Activated CD4-positive, alpha-beta memory T cell treated with anti-CD3 and anti-CD28 coated beads for 36 hours (primary cell): ENCODE data around the gene NCOA5. TPM values are rescaled to one million over a fixed set of nuclear protein-coding genes. Genes with fewer than 3 reads are reported as not detected.
A peak's percentile ranks its signal among the peaks of the same experiment; 100 is the strongest.

ENCODE experiments used
- CTCF ChIA-PET: fragments of 350-600 bp; sonication (Branson Sonifier 250); formaldehyde crosslinking; loops from one replicate; lab custom pipeline; 2021; ENCODE audit warnings: antibody characterized with exemption, inconsistent platforms; lab: Charles Lee
- POLR2A ChIA-PET: fragments of 350-600 bp; sonication (Branson Sonifier 250); formaldehyde crosslinking; loops from one replicate; lab custom pipeline; 2021; ENCODE audit warnings: antibody characterized with exemption; lab: Charles Lee
- DNase-seq: peaks from one replicate; pipeline ENCODE4 v3.0.0-alpha.2; 2020
- H3K27ac Mint-ChIP-seq: one replicate; pipeline ENCODE4 v1.8.0; 2021; ENCODE audit warnings: mixed read lengths
- H3K27me3 Mint-ChIP-seq: one replicate; pipeline ENCODE4 v1.8.0; 2021; ENCODE audit warnings: mixed read lengths
- H3K36me3 Mint-ChIP-seq: one replicate; pipeline ENCODE4 v1.8.0; 2021; ENCODE audit warnings: mixed read lengths
- H3K4me1 Mint-ChIP-seq: one replicate; pipeline ENCODE4 v1.8.0; 2021; ENCODE audit warnings: low read depth, mixed read lengths
- H3K4me3 Mint-ChIP-seq: one replicate; pipeline ENCODE4 v1.8.0; 2021; ENCODE audit warnings: mild to moderate bottlenecking, mixed read lengths
- H3K9me3 Mint-ChIP-seq: one replicate; pipeline ENCODE4 v1.8.0; 2021; ENCODE audit warnings: mixed read lengths
- intact Hi-C: fragments of 100-400 bp; cut with micrococcal nuclease; formaldehyde crosslinking; loops from one replicate; pipeline ENCODE4 v1.15.1; 2023
- total RNA-seq, 2 experiments: library from RNA; stranded (reverse); gene quantifications; one replicate each; pipeline ENCODE4 v1.2.3, GENCODE V29; 2021

Gene NCOA5
- total RNA-seq, 2 experiments from 2014 or later: 13.1 to 13.7 TPM

- Mint-ChIP-seq H3K36me3 (no peaks in the 10 kb centered on the region), H3K4me1 (no peaks in the 10 kb centered on the region)
- intact Hi-C loops: no loop called here
These were observed 43.0 kb downstream of the NCOA5 start for GRCh38 chr20:46046588-46047310.

GRCh38 chr20:46044896-46045295, 44.9 kb downstream of the NCOA5 start:
- no peak for DNase-seq
- no peaks in the 10 kb centered on the region for H3K36me3 Mint-ChIP-seq
- POLR2A ChIA-PET: no interaction called here
- H3K4me3 Mint-ChIP-seq: no peak overlapping the region
- intact Hi-C loops: no loop called here
- H3K27me3 Mint-ChIP-seq: peaks cover 37% of the 10 kb centered on the region
- CTCF ChIA-PET: no interaction called here
- no peaks in the 10 kb centered on the region for H3K4me1 Mint-ChIP-seq
- H3K9me3 Mint-ChIP-seq: no peaks in the 10 kb centered on the region
- no peak overlapping the region for H3K27ac Mint-ChIP-seq

More at GRCh38 chr20:46046588-46047310, 43.0 kb downstream of the NCOA5 start:
- Mint-ChIP-seq H3K27ac (no peak overlapping the region), H3K4me3 (no peak overlapping the region), H3K27me3 (peaks cover 27% of the 10 kb centered on the region), H3K9me3 (no peaks in the 10 kb centered on the region)
- no peak for DNase-seq
- CTCF ChIA-PET: no interaction called here
- POLR2A ChIA-PET: no interaction called here

GRCh38 chr20:46043556-46043955, 46.2 kb downstream of the NCOA5 start:
- no peak overlapping the region for H3K4me3 Mint-ChIP-seq

GRCh38 chr20:46040902-46041535, 48.7 kb downstream of the NCOA5 start:
- Mint-ChIP-seq H3K27me3 (peaks cover 39% of the 10 kb centered on the region), H3K27ac (no peak overlapping the region), H3K9me3 (no peaks in the 10 kb centered on the region), H3K36me3 (no peaks in the 10 kb centered on the region), H3K4me1 (no peaks in the 10 kb centered on the region), H3K4me3 (no peak overlapping the region)
- intact Hi-C loops: no loop called here
- POLR2A ChIA-PET: no interaction called here
- CTCF ChIA-PET: no interaction called here
- DNase-seq: peak; percentile 60

More at GRCh38 chr20:46043556-46043955, 46.2 kb downstream of the NCOA5 start:
- intact Hi-C loops: no loop called here
- ChIA-PET POLR2A (no interaction called here), CTCF (interaction anchor here (0.8 to 0.9 kb wide), 2 partner anchors 21 to 29 kb away, joined by 4 read pairs; no protein-coding TSS in a partner anchor)
- DNase-seq: no peak
- Mint-ChIP-seq H3K9me3 (no peaks in the 10 kb centered on the region), H3K27me3 (peaks cover 39% of the 10 kb centered on the region), H3K27ac (no peak overlapping the region), H3K4me1 (no peaks in the 10 kb centered on the region), H3K36me3 (no peaks in the 10 kb centered on the region)

- ChIA-PET CTCF (no interaction called here), POLR2A (no interaction called here)
- Mint-ChIP-seq H3K27ac (no peak overlapping the region), H3K36me3 (no peaks in the 10 kb centered on the region), H3K27me3 (peaks cover 56% of the 10 kb centered on the region), H3K9me3 (no peaks in the 10 kb centered on the region), H3K4me3 (no peak overlapping the region), H3K4me1 (no peaks in the 10 kb centered on the region)
- intact Hi-C loops: no loop called here
- no peak for DNase-seq
These were observed 52.7 kb downstream of the NCOA5 start for GRCh38 chr20:46037036-46037435.

- DNase-seq: no peak
- ChIA-PET CTCF (interaction anchor here (1.0 kb wide), 1 partner anchor 14 kb away, joined by 3 read pairs; no protein-coding TSS in a partner anchor), POLR2A (no interaction called here)
- intact Hi-C loops: no loop called here
- H3K27me3 Mint-ChIP-seq: peaks cover 52% of the 10 kb centered on the region
- no peak overlapping the region for H3K27ac Mint-ChIP-seq
- H3K4me3 Mint-ChIP-seq: no peak overlapping the region
- H3K9me3 Mint-ChIP-seq: no peaks in the 10 kb centered on the region
- no peaks in the 10 kb centered on the region for H3K36me3 Mint-ChIP-seq
- H3K4me1 Mint-ChIP-seq: no peaks in the 10 kb centered on the region
These were observed 53.4 kb downstream of the NCOA5 start for GRCh38 chr20:46036370-46036769.

- intact Hi-C loops: no loop called here
- POLR2A ChIA-PET: no interaction called here
These were observed 54.0 kb downstream of the NCOA5 start for GRCh38 chr20:46035713-46036112.

GRCh38 chr20:46035253-46035652, 54.5 kb downstream of the NCOA5 start:
- POLR2A ChIA-PET: no interaction called here
- no peaks in the 10 kb centered on the region for H3K9me3 Mint-ChIP-seq
- peaks cover 52% of the 10 kb centered on the region for H3K27me3 Mint-ChIP-seq
- intact Hi-C loops: no loop called here
- H3K36me3 Mint-ChIP-seq: no peaks in the 10 kb centered on the region
- CTCF ChIA-PET: no interaction called here
- no peak overlapping the region for H3K27ac Mint-ChIP-seq
- H3K4me3 Mint-ChIP-seq: no peak overlapping the region
- DNase-seq: no peak
- H3K4me1 Mint-ChIP-seq: no peaks in the 10 kb centered on the region

More at GRCh38 chr20:46035713-46036112, 54.0 kb downstream of the NCOA5 start:
- CTCF ChIA-PET: interaction anchor here (1.0 kb wide), 1 partner anchor 13 kb away, joined by 3 read pairs; no protein-coding TSS in a partner anchor
- Mint-ChIP-seq H3K4me1 (no peaks in the 10 kb centered on the region), H3K27me3 (peaks cover 52% of the 10 kb centered on the region), H3K36me3 (no peaks in the 10 kb centered on the region), H3K4me3 (no peak overlapping the region), H3K27ac (no peak overlapping the region), H3K9me3 (no peaks in the 10 kb centered on the region)
- no peak for DNase-seq

GRCh38 chr20:46034039-46034438, 55.7 kb downstream of the NCOA5 start:
- Mint-ChIP-seq H3K36me3 (no peaks in the 10 kb centered on the region), H3K4me3 (no peak overlapping the region), H3K9me3 (no peaks in the 10 kb centered on the region), H3K4me1 (no peaks in the 10 kb centered on the region), H3K27ac (no peak overlapping the region), H3K27me3 (peaks cover 60% of the 10 kb centered on the region)
- ChIA-PET POLR2A (no interaction called here), CTCF (no interaction called here)
- no peak for DNase-seq
- intact Hi-C loops: no loop called here

- Mint-ChIP-seq H3K4me3 (no peak overlapping the region), H3K4me1 (no peaks in the 10 kb centered on the region), H3K9me3 (no peaks in the 10 kb centered on the region), H3K36me3 (no peaks in the 10 kb centered on the region), H3K27ac (no peak overlapping the region), H3K27me3 (peaks cover 54% of the 10 kb centered on the region)
- ChIA-PET CTCF (interaction anchor here (0.7 to 2.4 kb wide), 3 partner anchors 9 to 147 kb away, joined by 3 to 13 read pairs (median 6); no protein-coding TSS in a partner anchor), POLR2A (no interaction called here)
- intact Hi-C loops: no loop called here
- DNase-seq: no peak
These were observed 58.0 kb downstream of the NCOA5 start for GRCh38 chr20:46031701-46032254.

GRCh38 chr20:46031014-46031569, 58.7 kb downstream of the NCOA5 start:
- no peaks in the 10 kb centered on the region for H3K9me3 Mint-ChIP-seq
- H3K4me3 Mint-ChIP-seq: no peak overlapping the region
- ChIA-PET POLR2A (no interaction called here), CTCF (interaction anchor here (2.3 to 2.4 kb wide), 2 partner anchors 8 to 44 kb away, joined by 6 to 13 read pairs; no protein-coding TSS in a partner anchor)
- H3K27ac Mint-ChIP-seq: no peak overlapping the region
- no peaks in the 10 kb centered on the region for H3K4me1 Mint-ChIP-seq
- intact Hi-C loops: no loop called here
- H3K27me3 Mint-ChIP-seq: peaks cover 53% of the 10 kb centered on the region
- DNase-seq: no peak
- H3K36me3 Mint-ChIP-seq: no peaks in the 10 kb centered on the region
